Measurements from ENCODE around the gene ACRV1. TPM values are rescaled to one million over a fixed set of nuclear protein-coding genes. Genes with fewer than 3 reads are reported as not detected.
A peak's percentile ranks its signal among the peaks of the same experiment; 100 is the strongest.

The ACRV1 gene
- polyA plus RNA-seq, 10 donors, result 0.18 to 0.55 (median 0.36) TPM

DNA sequence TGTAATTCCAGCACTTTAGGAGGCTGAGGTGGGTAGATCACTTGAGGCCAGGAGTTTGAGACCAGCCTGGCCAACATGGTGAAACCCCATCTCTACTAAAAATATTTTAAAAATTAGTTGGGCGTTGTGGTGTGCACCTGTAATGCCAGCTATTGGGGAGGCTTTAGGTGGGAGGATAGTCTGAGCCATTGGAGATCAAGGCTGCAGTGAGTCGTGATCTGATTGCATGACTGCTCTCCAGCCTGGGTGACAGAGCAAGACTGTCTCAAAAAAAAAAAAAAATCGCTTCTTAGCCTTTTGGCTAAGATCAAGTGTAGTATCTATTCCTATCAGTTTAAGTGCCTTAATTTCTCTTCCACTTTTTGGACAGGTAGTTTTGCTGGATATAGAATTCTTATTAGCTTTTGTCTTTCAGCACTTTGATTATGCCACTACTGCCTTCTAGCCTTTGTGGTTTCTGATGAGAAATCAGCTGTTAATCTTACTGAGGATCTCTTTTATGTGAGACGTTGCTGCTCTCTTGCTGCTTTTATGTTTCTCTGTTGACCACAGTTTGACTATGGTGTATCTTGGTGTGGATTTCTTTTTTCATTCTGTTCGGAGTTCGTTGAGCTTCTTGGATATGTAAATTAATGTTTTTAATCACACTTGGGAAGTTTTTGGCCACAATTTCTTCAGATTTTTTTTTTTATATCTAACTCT, 31.0 kb downstream of the ACRV1 start:
- no peak for DNase-seq

DNA sequence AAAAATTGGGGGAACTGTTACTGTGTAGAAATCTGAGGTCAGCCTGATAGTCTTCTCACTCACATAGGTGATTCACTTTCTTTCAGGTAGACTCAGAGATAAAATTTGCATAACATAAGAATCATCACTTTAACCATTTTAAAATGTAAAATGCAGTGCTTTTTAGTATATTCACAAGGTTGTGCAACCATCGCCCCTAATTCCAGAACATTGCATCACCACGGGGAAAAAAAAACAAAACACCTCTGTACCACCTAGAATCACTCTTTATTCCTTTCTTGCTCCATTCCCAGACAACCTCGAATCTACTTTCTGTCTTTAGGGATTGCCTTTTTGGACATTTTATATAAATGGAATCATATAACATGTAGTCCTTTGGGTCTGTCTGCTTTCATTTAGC, 34.8 kb downstream of the ACRV1 start:
- no peak for DNase-seq

DNA sequence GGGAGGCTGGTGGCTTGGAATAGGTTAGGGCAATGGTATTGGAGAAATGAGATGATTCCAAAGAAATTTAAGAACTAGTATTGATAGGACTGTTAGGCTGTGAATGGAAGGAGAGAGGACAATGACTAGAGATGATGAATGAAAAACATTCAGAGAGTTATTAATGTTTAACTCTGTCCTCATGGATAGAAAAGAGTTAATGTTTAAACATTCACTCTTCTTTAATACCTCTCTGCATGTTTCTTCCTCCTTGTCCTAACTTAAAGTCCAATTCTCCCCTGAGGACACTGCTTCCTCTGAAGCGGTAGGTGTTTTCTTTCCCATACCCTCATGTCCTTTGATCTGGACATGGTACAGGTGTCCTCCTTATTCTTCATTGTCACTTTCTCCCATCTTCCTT, 42.3 kb downstream of the ACRV1 start:
- DNase-seq, result no peak

DNA sequence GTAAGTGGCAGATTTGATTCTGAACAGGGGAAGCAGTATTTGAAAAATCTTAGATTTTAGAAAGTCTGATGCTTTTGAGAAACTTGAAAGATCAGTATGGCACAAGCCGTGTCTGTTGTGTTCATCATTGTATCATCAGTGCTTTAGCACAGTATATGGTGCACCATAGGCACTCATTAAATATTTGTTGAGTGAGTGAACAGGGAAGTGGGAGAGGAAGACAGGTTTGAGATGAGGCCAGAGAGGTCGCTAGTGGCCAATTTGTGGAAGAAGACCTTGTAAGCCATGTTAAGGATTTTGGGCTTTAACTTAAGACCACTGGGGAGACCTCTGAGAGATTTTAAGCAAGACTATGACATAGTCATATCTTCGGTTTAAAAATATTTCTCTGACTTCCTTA, 42.8 kb downstream of the ACRV1 start:
- DNase-seq, result no peak

DNA sequence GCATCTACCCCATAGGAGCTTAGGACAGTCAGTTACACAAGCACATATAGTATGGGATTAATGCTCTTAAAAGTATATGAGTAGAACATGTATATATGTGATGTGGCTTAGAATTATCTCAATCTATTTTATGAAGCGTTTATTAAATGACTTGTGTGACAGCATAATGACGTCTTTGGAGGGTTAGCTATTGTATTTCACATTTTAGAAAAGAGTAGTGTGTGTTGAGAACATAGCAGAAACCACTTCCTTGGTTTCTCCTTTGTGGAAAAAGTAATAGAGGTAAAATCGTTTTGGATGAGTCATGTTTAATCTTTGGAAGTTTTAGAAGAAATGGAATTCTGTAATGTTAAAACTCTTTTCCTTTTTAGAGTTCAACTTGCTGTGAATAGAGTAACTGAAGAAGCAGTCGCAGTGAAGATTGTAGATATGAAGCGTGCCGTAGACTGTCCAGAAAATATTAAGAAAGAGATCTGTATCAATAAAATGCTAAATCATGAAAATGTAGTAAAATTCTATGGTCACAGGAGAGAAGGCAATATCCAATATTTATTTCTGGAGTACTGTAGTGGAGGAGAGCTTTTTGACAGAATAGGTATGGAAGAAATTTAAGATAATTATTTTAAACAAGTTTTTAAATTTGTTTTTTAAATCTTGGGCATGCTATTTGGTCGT, 53.3 kb downstream of the ACRV1 start:
- DNase-seq, result no peak

DNA sequence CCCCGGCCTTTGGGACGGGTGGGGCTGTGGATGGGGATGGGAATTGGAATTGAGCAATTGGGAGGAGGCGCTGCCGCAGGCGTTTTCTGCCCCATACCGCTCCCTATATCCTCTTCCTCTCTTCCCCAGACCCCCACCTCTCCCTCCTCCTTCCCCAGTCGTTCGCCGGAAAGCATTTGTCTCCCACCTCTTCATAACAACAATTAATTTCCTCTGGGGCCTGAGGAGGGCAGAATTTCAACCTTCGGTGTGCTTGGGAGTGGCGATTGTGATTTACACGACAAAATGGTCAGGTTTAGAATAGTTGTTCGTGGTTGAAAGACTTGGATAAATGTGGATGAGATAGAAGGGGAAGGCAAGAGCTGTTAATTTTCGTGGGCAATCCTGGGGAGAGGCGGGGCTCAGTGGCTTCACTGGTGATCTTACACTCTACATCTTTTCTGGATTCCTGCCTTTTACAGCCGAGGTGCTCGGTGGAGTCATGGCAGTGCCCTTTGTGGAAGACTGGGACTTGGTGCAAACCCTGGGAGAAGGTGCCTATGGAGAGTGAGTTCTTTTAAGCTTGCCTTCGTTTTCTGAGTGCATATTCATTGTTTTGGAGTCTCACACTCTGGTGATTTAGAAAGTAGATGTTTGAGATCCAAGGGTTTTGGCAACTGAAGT, 54.2 kb downstream of the ACRV1 start:
- peak in 1 of 3 donors; percentile 86 for DNase-seq

DNA sequence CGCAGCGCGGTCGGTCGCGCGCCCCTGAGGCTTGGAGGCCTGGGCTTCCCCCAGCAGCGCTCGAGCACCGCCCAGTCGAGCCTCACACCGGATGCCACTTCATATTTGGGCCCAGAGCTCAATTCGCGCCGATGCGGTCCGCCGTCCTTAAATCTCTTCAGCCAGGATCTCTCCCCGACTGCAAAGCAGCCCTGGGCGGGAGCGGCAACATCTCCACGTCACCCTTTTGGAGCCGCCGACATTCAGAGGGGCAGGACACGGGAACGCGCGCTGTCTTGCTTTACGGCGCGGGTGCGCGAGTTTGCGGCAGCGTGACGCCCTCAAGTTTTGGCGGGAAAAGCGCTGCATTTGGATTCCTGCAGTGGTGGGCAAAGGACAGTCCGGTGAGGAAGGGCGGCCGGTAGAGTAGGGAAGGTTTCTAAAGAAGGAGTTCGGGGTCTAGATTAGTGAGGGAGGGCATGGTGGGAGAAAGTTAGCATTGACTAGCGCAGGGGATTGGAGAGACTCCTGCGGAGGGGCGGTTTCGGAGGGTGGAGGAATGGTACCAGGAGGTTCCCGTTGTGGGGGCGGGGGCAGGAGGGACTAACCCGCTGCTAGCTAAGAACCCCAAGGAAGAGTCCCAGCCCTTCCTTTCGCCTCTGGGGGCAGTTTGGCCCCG, 54.9 kb downstream of the ACRV1 start:
- DNase-seq, result peak; percentile 92 to 98 (median 93)

DNA sequence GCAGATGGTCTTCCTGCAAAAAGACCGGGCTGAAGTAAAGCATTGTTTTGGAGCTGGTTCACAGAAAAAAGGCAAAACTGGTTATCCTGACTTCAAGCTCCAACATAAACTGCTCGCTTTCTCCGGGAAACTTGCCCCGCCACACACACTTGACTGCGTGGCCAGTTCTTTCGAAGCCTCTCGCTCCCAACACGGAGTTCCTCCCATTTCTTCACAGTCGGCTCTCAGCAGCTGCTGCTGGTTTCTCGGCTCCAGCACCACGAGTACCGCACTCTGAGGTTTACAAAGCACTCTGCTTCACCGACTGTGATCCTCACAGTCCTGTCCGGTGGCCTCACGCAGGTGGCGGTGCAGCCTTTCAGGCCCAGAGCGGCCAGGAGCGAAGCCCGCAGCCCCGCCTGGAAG, 55.4 kb downstream of the ACRV1 start:
- DNase-seq, result no peak

DNA sequence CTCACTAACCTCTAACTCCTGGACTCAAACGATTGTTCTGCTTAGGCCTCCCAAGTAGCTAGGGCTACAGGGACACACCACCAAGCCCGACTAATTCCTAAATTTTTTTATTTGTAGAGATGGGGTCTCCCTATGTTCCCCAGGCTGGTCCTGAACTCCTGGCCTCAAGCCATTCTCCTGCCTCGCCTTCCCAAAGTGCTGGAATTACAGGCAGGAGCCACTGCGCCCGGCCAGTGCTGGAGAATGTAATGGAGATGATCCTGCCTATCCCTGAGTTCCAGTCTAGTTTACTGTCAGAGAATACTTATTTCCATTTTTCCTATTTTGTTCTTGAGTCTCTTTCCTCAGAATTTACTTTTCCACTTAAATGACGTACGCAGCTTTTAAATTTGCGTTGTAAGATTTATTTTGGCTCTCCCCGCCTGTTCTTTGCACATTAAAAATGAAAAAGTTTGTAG, 55.9 kb downstream of the ACRV1 start, which contains the start of gene CHEK1:
TSS of gene CHEK1 (plus strand) at position 408 of the 458 bp plus-strand sequence. CDS start 1,606 bp downstream, outside the sequence.
- no peak for DNase-seq

DNA sequence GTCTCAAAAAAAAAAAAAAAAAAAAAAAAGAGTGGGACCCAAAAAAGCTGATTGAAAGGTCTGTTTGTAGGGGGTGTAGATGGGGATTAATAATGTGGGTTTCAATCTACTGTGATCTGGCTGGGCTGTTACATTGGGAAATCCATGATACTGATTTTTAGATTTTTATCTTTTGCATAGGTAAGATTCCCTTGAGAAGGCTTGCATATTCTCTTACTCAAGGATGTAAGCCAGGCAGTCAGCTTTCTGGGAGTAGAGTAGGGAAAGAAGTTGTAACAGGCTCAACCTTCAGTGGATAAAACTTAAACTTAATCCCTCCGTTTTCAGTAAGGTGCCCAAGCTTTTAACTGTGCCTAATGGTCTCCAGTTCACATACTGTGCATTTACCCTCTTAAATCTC, 57.6 kb downstream of the ACRV1 start:
- no peak for DNase-seq

DNA sequence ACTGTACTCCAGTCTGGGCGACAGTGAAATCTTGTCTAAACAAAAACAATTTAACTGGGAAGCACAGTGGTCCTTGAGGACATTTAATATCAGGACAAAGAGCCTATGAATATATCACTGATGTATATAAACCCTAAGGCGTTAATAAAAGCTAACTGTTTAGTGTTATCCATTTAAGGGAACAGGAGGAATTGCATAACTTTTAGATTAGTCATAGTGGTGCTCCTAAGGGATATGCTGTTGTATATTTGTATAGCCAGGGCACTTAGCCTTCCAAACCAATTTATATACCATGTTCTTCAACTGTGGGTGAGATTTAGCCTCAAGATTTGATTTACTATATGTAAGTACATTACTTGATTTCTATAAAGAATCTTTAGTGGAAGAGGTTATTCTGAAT, 58.7 kb downstream of the ACRV1 start:
- DNase-seq, result no peak

Other genes with a start within 250 kb of the ACRV1 start
- gene FEZ1, start 184.6 kb downstream of the ACRV1 start, polyA plus RNA-seq (ENCODE audit: insufficient read length in 10 of 10), result 10 to 100 TPM in 4 of 10 donors, 1 to 10 TPM in 6; 7.7 to 17.4 (median 9.2) TPM
- gene EI24, start 111.4 kb downstream of the ACRV1 start, polyA plus RNA-seq (ENCODE audit: insufficient read length in 10 of 10), result 10 to 100 TPM; 65.6 to 78.0 (median 68.8) TPM
- gene STT3A, start 88.0 kb downstream of the ACRV1 start, polyA plus RNA-seq (ENCODE audit: insufficient read length in 10 of 10), result 100 to 1,000 TPM; 110 to 150 (median 119) TPM
- 10 to 100 TPM in 4 of 10 donors, 1 to 10 TPM in 6; 6.5 to 17.2 (median 9.9) TPM for gene CHEK1, start 55.7 kb downstream of the ACRV1 start, polyA plus RNA-seq (ENCODE audit: insufficient read length in 10 of 10)
- not detected for gene PATE1, start 65.4 kb upstream of the ACRV1 start, polyA plus RNA-seq (ENCODE audit: insufficient read length in 10 of 10)
- under 1 TPM in 1 of 10 donors, not detected in 9; 0.14 TPM for gene PATE2, start 98.0 kb upstream of the ACRV1 start, polyA plus RNA-seq (ENCODE audit: insufficient read length in 10 of 10)
- gene PATE3, start 107.3 kb upstream of the ACRV1 start, polyA plus RNA-seq (ENCODE audit: insufficient read length in 10 of 10), result not detected
- gene PATE4, start 152.5 kb upstream of the ACRV1 start, polyA plus RNA-seq (ENCODE audit: insufficient read length in 10 of 10), result under 1 TPM in 2 of 10 donors, not detected in 8; 0.13 to 0.22 TPM
- 1 to 10 TPM; 4.9 to 7.9 (median 6.4) TPM for gene HYLS1, start 206.8 kb upstream of the ACRV1 start, polyA plus RNA-seq (ENCODE audit: insufficient read length in 10 of 10)
- gene PUS3, start 222.4 kb upstream of the ACRV1 start, polyA plus RNA-seq (ENCODE audit: insufficient read length in 10 of 10), result 10 to 100 TPM in 9 of 10 donors, 1 to 10 TPM in 1; 9.5 to 14.4 (median 11.7) TPM
- gene DDX25, start 223.7 kb upstream of the ACRV1 start, polyA plus RNA-seq (ENCODE audit: insufficient read length in 10 of 10), result 1 to 10 TPM in 1 of 10 donors, under 1 TPM in 9; 0.17 to 1.5 (median 0.52) TPM

Measured in muscle of back (tissue), 11 donors.